COLO668 (cell line): ENCODE data around the gene SLC35F5.
"Not testable (repeated sequence)": the region's sequence is repeated elsewhere in the genome, so short reads cannot be mapped to it uniquely, and the experiment has no call there.

Experiments used
- DNase-seq: peaks from one replicate; lab custom pipeline; 2025; ENCODE audit not compliant: unreplicated experiment; lab: John Stamatoyannopoulos, UW

Gene SLC35F5

GRCh38 chr2:113698251-113698650 is 58.2 kb downstream of the SLC35F5 start:
- DNase-seq = not testable (repeated sequence)

GRCh38 chr2:113697516-113697915 is 58.9 kb downstream of the SLC35F5 start:
- no peak for DNase-seq

- no peak for DNase-seq
These were observed 62.0 kb downstream of the SLC35F5 start for GRCh38 chr2:113694438-113694837.

GRCh38 chr2:113692698-113693428 is 63.6 kb downstream of the SLC35F5 start:
- no peak for DNase-seq

GRCh38 chr2:113690871-113691270 is 65.6 kb downstream of the SLC35F5 start:
- not testable (repeated sequence) for DNase-seq

- no peak for DNase-seq
These were observed 69.9 kb downstream of the SLC35F5 start for GRCh38 chr2:113686537-113686936.

- DNase-seq = no peak
These were observed 71.0 kb downstream of the SLC35F5 start for GRCh38 chr2:113685471-113685870.

- no peak for DNase-seq
These were observed 77.0 kb downstream of the SLC35F5 start for GRCh38 chr2:113679457-113679856.

- no peak for DNase-seq
These were observed 79.1 kb downstream of the SLC35F5 start for GRCh38 chr2:113677330-113677729.

GRCh38 chr2:113676623-113677266 is 79.7 kb downstream of the SLC35F5 start:
- DNase-seq = no peak

- DNase-seq = no peak
These were observed 80.6 kb downstream of the SLC35F5 start for GRCh38 chr2:113675875-113676274.

- DNase-seq = no peak
These were observed 84.0 kb downstream of the SLC35F5 start for GRCh38 chr2:113672326-113672932.

GRCh38 chr2:113669013-113669412 is 87.4 kb downstream of the SLC35F5 start:
- DNase-seq = not testable (repeated sequence)

GRCh38 chr2:113664761-113665533 is 91.5 kb downstream of the SLC35F5 start:
- DNase-seq = not testable (repeated sequence)

GRCh38 chr2:113663285-113664060 is 93.0 kb downstream of the SLC35F5 start:
- DNase-seq = not testable (repeated sequence)
